GM19099 (cell line): ENCODE measurements around the gene PRAMEF5.
"Not testable (repeated sequence)": the region's sequence is repeated elsewhere in the genome, so short reads cannot be mapped to it uniquely, and the experiment has no call there.

Experiments
- POLR2A ChIP-seq: IDR thresholded peaks from 3 replicates; pipeline ENCODE4 v1.6.1; 2011; ENCODE audit warnings: low read depth; ENCODE audit not compliant: insufficient read length; ENCODE audit errors: extremely low read depth

Gene PRAMEF5

GRCh38 chr1:13253898-13254297, at the start of gene PRAMEF5:
TSS of gene PRAMEF5 (plus strand) at chr1:13254198. CDS start at chr1:13259269, 5,071 bp downstream.
- TF ChIP-seq POLR2A: not testable (repeated sequence)

- no peak for TF ChIP-seq POLR2A
Observed at GRCh38 chr1:13224480-13225060, 29.4 kb upstream of the PRAMEF5 start.

GRCh38 chr1:13225675-13226204, 28.3 kb upstream of the PRAMEF5 start, which contains the start of gene PRAMEF18:
TSS of gene PRAMEF18 (minus strand) at chr1:13226154. CDS start at chr1:13226106, 48 bp downstream.
- TF ChIP-seq POLR2A: not testable (repeated sequence)

GRCh38 chr1:13228343-13228781, 25.6 kb upstream of the PRAMEF5 start:
- no peak for TF ChIP-seq POLR2A

- not testable (repeated sequence) for TF ChIP-seq POLR2A
Observed at GRCh38 chr1:13285037-13285436, 31.0 kb downstream of the PRAMEF5 start, which contains the start of gene PRAMEF8. TSS of gene PRAMEF8 (minus strand) at chr1:13285137. CDS start at chr1:13284091, 1,046 bp downstream.

- TF ChIP-seq POLR2A: not testable (repeated sequence)
Observed at GRCh38 chr1:13303239-13303638, 49.2 kb downstream of the PRAMEF5 start, which contains the start of gene PRAMEF33. TSS of gene PRAMEF33 (plus strand) at chr1:13303539. CDS start at chr1:13305955, 2,416 bp downstream.
